Ecto neural progenitor cell (in vitro differentiated cells): ENCODE data around the gene CAB39L.

Experiments used
- DNase-seq: peaks from one replicate; pipeline ENCODE4 v3.0.0-alpha.2; 2018; ENCODE audit warnings: low spot score

Gene CAB39L

DNA sequence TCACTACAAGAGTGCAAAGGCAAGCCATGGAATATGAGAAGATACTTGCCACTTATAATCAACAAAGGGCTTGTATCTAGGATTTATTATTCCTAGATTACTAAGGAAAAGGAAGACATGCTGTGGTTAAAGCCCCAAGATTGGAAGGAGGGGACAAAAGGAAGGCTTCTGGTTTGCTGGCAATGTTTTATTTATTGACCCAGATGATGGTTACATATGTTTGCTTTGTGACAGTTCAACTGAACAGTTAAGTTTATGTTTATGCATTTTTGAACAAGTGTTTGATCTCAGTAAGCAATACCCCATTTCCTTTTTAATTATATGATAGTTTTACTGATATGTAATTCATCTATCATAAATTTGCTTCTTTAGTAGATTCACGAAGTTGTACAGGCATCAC is 155.9 kb downstream of the CAB39L start:
- no peak for DNase-seq

DNA sequence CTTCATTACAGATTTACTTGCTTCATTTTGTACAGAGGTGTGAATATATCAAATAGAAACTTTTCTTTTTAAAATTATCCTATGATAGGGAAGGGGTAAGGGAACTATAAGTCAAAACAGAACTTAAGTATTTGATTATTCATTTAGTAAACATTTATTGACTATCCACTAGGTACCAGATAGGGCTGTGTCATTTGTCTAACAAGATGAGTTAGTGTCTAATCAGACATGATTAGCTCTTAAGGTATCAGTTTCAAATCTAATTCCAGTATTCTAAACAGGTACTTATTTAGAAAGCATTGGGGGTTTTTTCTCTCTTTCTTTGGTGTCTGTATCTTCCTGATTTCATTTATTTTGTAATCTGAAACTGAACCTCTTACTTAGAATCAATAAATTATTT is 164.0 kb downstream of the CAB39L start:
- no peak for DNase-seq

DNA sequence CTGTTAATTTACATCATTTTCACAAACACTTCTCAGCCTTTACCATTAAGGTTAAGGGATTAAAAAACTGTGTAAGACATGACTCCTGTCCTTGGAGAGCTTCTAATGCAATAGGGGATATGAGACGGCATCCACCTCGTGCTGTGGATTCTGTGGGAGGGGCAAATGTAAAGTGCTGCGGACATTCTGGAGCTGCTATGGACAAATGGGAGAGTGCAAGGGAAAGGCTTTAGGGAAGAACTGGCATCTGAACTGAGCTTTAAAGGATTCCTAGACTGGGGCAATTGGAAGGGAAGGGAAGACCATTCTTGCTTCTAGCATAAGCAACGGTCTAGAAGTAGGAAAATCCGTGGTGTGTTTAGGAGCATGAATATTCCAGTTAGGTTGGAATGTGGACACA is 164.8 kb downstream of the CAB39L start:
- DNase-seq: no peak

DNA sequence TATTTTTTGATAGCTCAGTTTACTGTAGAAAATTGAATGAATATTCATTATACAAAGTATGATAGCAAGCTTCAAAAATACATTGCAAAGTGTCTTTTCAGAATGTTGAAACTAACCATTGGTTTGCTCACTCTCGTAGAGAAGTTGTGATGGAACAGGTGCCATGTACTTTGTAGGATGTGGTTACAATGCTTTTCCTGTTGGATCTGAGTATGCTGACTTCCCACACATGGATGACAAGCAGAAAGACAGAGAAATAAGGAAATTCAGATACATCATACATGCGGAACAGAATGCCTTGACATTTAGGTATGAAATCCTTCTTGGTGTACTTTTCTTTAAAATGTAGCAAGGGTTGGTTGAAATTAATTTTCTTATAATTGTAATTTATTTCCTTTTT is 165.7 kb downstream of the CAB39L start:
- DNase-seq: no peak

DNA sequence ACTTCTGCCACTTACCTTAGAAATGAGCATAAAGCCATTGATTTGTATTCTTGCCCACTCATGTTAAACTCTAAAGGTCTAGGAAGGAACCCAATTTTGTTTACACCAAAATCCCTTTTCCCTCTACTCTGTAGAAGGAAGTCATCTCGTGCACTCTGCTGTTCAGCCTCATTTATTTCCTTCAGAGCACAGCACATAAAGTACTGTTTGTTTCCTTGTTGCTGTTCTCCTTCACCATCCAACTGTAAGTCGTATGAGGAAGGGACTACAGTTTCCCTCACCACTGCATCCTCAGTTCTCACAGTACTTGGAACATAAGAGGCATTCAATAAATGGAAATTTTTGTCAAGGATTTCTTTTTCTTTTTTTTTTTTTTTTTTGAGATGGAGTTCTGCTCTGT is 171.6 kb downstream of the CAB39L start:
- no peak for DNase-seq

DNA sequence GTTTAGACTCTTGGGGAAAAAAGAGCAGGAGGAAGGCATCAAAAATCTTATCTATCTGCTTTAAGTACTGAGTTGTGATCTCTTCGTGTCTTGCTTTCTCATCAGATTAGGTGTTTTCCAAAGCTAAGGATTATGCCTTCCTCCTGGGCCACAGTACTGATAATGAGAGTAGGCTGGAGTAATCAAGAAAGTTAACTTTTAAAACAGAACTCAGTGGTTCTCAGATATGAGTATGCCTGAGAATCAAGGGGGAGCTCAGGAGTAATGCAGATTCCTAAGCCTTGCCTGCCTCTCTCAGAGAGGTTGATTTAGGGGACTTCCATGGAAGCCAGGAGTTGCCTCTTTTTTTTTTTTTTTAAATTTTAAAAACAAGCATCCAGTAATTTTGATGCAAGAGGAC is 172.6 kb downstream of the CAB39L start:
- no peak for DNase-seq

DNA sequence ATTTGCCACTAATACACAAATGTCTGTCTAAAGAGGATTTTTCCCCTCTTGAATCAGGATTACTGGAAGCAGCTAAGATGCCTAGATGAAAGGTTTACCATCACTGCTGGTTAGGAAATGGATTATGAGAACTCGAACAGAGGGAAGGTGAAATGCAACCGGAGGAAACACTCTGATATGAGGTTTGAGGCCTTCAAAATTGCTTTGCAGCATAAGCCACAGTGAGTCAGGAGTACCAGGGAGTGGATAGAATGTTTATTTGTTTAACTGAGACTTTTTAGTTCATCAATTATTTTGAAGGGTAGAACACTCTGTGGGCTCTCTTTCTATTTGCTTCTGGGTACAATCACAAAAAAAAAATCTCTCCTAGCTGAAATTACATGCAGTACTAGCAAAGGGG is 178.0 kb downstream of the CAB39L start:
- DNase-seq: no peak

DNA sequence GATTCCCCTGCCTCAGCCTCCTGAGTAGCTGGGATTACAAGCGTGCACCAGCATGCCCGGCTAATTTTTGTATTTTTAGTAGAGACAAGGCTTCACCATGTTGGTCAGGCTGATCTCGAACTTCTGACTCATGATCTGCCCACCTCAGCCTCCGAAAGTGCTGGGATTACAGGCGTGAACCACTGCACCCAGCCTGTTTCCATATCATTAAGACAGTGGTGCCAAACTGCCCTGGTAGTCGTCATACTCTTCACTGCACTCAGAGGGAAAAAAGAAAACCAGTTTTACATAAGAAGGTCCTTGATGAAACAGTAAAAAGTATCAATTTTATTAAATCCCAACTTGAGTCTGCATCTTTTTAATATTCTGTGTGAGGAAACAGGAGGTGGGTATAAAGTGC is 181.2 kb downstream of the CAB39L start:
- no peak for DNase-seq

DNA sequence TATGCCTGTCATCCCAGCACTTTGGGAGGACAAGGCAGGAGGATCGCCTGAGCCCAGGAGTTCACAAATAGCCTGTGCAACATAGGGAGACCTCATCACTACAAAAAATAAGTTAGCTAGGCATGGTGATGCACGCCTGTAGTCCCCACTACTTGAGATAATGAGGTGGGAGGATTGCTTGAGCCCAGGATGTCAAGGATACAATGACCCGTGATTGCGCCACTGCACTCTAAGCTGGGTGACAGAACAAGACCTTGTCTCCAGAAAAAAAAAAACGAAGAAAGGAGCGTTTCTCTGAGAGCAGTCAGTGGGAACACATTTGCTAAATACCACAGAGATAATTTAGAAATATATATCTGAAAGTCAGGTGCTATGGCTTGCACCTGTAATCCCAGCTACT is 184.3 kb downstream of the CAB39L start:
- no peak for DNase-seq
